ENCODE results near the gene KRT71.

KRT71 gene

GRCh38 chr12:52517888-52518287, 35.1 kb downstream of the KRT71 start:
- TF ChIP-seq, protein P1, sequence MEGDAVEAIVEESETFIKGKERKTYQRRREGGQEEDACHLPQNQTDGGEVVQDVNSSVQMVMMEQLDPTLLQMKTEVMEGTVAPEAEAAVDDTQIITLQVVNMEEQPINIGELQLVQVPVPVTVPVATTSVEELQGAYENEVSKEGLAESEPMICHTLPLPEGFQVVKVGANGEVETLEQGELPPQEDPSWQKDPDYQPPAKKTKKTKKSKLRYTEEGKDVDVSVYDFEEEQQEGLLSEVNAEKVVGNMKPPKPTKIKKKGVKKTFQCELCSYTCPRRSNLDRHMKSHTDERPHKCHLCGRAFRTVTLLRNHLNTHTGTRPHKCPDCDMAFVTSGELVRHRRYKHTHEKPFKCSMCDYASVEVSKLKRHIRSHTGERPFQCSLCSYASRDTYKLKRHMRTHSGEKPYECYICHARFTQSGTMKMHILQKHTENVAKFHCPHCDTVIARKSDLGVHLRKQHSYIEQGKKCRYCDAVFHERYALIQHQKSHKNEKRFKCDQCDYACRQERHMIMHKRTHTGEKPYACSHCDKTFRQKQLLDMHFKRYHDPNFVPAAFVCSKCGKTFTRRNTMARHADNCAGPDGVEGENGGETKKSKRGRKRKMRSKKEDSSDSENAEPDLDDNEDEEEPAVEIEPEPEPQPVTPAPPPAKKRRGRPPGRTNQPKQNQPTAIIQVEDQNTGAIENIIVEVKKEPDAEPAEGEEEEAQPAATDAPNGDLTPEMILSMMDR (IDR thresholded peaks at IDR 0.05), result no peak

GRCh38 chr12:52517005-52517835, 35.7 kb downstream of the KRT71 start:
- TF ChIP-seq, protein P1 (IDR thresholded peaks at IDR 0.05), result no peak

GRCh38 chr12:52515927-52516831, 36.8 kb downstream of the KRT71 start:
- TF ChIP-seq, protein P1 (IDR thresholded peaks at IDR 0.05), result no peak

DNA sequence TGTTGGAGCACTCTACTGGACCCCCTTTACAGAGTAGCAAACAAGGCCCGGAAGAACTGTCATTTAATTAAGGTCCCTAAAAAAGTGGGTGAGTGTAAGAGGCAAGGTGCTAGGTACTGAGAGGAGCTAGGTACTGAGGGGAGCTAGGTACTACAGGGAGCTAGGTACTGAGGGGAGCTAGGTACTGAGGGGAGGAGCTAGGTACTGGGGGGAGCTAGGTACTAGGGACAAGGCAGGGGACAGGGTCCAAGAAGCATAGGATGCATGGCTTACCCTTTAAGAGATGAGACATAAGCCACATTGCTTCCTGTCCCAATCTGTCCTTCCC, 37.7 kb downstream of the KRT71 start:
- TF ChIP-seq, protein P1 (IDR thresholded peaks at IDR 0.05), result no peak

GRCh38 chr12:52514471-52515318, 38.2 kb downstream of the KRT71 start:
- TF ChIP-seq, protein P1 (IDR thresholded peaks at IDR 0.05), result no peak

GRCh38 chr12:52513736-52514135, 39.2 kb downstream of the KRT71 start:
- TF ChIP-seq, protein P1 (IDR thresholded peaks at IDR 0.05), result no peak

GRCh38 chr12:52508211-52508610, 44.7 kb downstream of the KRT71 start:
- TF ChIP-seq, protein P1 (IDR thresholded peaks at IDR 0.05), result no peak
